ENCODE results near the gene NDRG3.
"Not testable (repeated sequence)": the region's sequence is repeated elsewhere in the genome, so short reads cannot be mapped to it uniquely, and the experiment has no call there.

The NDRG3 gene

GRCh38 chr20:36644032-36644705 is 101.7 kb downstream of the NDRG3 start:
- no peak for DNase-seq (ENCODE audit: low read depth)

- DNase-seq (ENCODE audit: low read depth), result no peak
These were observed 103.8 kb downstream of the NDRG3 start for GRCh38 chr20:36642136-36642535.

GRCh38 chr20:36641506-36641843 is 104.4 kb downstream of the NDRG3 start:
- no peak for DNase-seq (ENCODE audit: low read depth)

GRCh38 chr20:36638876-36639400 is 107.0 kb downstream of the NDRG3 start:
- not testable (repeated sequence) for DNase-seq (ENCODE audit: low read depth)

GRCh38 chr20:36634342-36634741 is 111.5 kb downstream of the NDRG3 start:
- DNase-seq (ENCODE audit: low read depth), result no peak

GRCh38 chr20:36633285-36633772 is 112.6 kb downstream of the NDRG3 start:
- DNase-seq (ENCODE audit: low read depth), result no peak

- no peak for DNase-seq (ENCODE audit: low read depth)
These were observed 113.2 kb downstream of the NDRG3 start for GRCh38 chr20:36632487-36633284.

GRCh38 chr20:36632147-36632486 is 113.8 kb downstream of the NDRG3 start:
- no peak for DNase-seq (ENCODE audit: low read depth)

- no peak for DNase-seq (ENCODE audit: low read depth)
These were observed 114.2 kb downstream of the NDRG3 start for GRCh38 chr20:36631646-36632045.

GRCh38 chr20:36629719-36630681 is 115.9 kb downstream of the NDRG3 start:
- no peak for DNase-seq (ENCODE audit: low read depth)

GRCh38 chr20:36628076-36628475 is 117.8 kb downstream of the NDRG3 start:
- no peak for DNase-seq (ENCODE audit: low read depth)

GRCh38 chr20:36624944-36625324 is 121.0 kb downstream of the NDRG3 start:
- DNase-seq (ENCODE audit: low read depth), result no peak

- DNase-seq (ENCODE audit: low read depth), result no peak
These were observed 121.6 kb downstream of the NDRG3 start for GRCh38 chr20:36624068-36624943.

- no peak for DNase-seq (ENCODE audit: low read depth)
These were observed 122.4 kb downstream of the NDRG3 start for GRCh38 chr20:36623444-36623843.

GRCh38 chr20:36620917-36621316 is 125.0 kb downstream of the NDRG3 start:
- no peak for DNase-seq (ENCODE audit: low read depth)

- DNase-seq (ENCODE audit: low read depth), result no peak
These were observed 130.9 kb downstream of the NDRG3 start for GRCh38 chr20:36614781-36615557.

- DNase-seq (ENCODE audit: low read depth), result no peak
These were observed 131.9 kb downstream of the NDRG3 start for GRCh38 chr20:36613974-36614373.

GRCh38 chr20:36611625-36612024 is 134.3 kb downstream of the NDRG3 start:
- DNase-seq (ENCODE audit: low read depth), result no peak

- not testable (repeated sequence) for DNase-seq (ENCODE audit: low read depth)
These were observed 137.5 kb downstream of the NDRG3 start for GRCh38 chr20:36608388-36608728.

- no peak for DNase-seq (ENCODE audit: low read depth)
These were observed 138.1 kb downstream of the NDRG3 start for GRCh38 chr20:36607586-36608387.

Data from GM04504 (cell line).